ENCODE results near the gene RCC2. TPM values are rescaled to one million over a fixed set of nuclear protein-coding genes. Genes with fewer than 3 reads are reported as not detected.
A peak's percentile ranks its signal among the peaks of the same experiment; 100 is the strongest.

RCC2 gene
- polyA plus RNA-seq, 1 donor (not counting 4 experiments of a cell fraction or from before 2014, with no cell fraction given): 45.2 TPM

DNA sequence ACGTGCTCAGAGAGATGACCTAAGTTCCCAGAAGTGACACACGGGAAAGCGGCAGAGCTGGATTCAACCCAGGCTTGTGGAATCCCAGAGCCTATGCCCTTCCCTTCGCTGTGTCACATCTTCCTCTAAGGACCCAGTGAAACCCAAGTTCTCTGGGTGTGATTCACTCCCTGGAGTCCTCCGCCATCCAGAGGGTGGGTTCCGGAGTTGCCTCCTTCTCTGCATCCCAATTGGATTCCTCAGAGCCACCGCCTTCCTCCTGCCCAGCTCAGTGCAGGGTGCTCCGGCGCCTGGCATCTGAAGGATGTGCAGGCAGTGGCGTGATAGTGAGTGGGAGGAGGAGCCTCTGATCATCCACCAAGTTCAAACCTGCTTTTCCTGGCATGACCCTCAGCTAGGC, 20.7 kb upstream of the RCC2 start:
- peak; percentile 98 for FAIRE-seq
- peak overlapping the region; percentile 90 for H3K27ac ChIP-seq (ENCODE audit: control insufficient read depth, insufficient read depth, low read length)

DNA sequence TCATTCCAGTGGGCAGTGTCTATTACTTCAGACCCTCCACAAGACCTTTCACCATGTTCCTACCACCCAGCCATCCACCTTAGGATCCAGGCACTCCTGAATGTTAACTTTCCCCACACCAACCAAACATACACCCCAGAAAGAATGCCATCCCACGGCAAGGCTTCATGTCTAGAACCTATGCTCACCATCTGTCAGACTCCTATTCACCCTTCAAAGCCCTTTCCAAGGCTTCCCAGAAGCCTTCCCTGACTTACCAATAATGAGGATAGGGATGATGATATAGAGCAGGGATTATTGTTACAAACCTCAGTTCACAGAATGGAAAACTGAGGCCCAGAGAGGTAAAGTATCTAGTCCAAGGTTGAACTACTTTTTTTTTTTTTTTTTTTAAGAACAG, 19.3 kb upstream of the RCC2 start:
- H3K9me1 ChIP-seq (ENCODE audit: control insufficient read depth, extremely low read depth, insufficient read depth, low read length): no peaks in the 10 kb centered on the region
- dilution Hi-C loops (cut with MboI; ENCODE audit: extremely low pct_ligation_motif_present, low sequenced_read_pairs): no loop called here
- no peak overlapping the region for H3K27ac ChIP-seq (ENCODE audit: control insufficient read depth, insufficient read depth, low read length)

More for the DNA sequence above, 20.7 kb upstream of the RCC2 start:
- DNase-seq (ENCODE audit: low read depth, low spot score): peak; percentile 99
- Histone ChIP-seq H3K27me3 (ENCODE audit: control insufficient read depth, extremely low read depth, insufficient read depth, low read length) (no peaks in the 10 kb centered on the region), H3K9me1 (ENCODE audit: control insufficient read depth, extremely low read depth, insufficient read depth, low read length) (no peaks in the 10 kb centered on the region), H3K4me3 (ENCODE audit: control insufficient read depth in 2 of 3, extremely low read depth in 1 of 3, insufficient read depth in 2 of 3, low read depth in 1 of 3, low read length in 3 of 3) (peak overlapping the region in 2 of 3 experiments; percentile 57 to 64), H3K36me3 (ENCODE audit: control insufficient read depth in 2 of 2, extremely low read depth in 1 of 2, insufficient read depth in 2 of 2, low read length in 2 of 2) (no peaks in the 10 kb centered on the region), H3K4me2 (ENCODE audit: control insufficient read depth, extremely low read depth, insufficient read depth, low read depth, low read length) (peak overlapping the region; percentile 95), H3K9ac (ENCODE audit: control insufficient read depth, extremely low read depth, insufficient read depth, low read length) (peak overlapping the region; percentile 74), H3K4me1 (ENCODE audit: control insufficient read depth, extremely low read depth, insufficient read depth, low read length) (peaks cover 5% of the 10 kb centered on the region), H4K20me1 (ENCODE audit: control insufficient read depth, extremely low read depth, insufficient read depth, low read length) (no peaks in the 10 kb centered on the region), H2AFZ (ENCODE audit: control insufficient read depth, low read length) (peak overlapping the region; percentile 83), H3K9me3 (ENCODE audit: control insufficient read depth, low read depth, low read length) (no peaks in the 10 kb centered on the region), H3K79me2 (ENCODE audit: control insufficient read depth, insufficient read depth, low read length) (no peaks in the 10 kb centered on the region)
- TF ChIP-seq, protein P1, sequence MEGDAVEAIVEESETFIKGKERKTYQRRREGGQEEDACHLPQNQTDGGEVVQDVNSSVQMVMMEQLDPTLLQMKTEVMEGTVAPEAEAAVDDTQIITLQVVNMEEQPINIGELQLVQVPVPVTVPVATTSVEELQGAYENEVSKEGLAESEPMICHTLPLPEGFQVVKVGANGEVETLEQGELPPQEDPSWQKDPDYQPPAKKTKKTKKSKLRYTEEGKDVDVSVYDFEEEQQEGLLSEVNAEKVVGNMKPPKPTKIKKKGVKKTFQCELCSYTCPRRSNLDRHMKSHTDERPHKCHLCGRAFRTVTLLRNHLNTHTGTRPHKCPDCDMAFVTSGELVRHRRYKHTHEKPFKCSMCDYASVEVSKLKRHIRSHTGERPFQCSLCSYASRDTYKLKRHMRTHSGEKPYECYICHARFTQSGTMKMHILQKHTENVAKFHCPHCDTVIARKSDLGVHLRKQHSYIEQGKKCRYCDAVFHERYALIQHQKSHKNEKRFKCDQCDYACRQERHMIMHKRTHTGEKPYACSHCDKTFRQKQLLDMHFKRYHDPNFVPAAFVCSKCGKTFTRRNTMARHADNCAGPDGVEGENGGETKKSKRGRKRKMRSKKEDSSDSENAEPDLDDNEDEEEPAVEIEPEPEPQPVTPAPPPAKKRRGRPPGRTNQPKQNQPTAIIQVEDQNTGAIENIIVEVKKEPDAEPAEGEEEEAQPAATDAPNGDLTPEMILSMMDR (optimal IDR thresholded peaks at IDR 0.05 in 1 of 3, IDR thresholded peaks at IDR 0.05 in 1 of 3, conservative IDR thresholded peaks at IDR 0.05 in 1 of 3; ENCODE audit: extremely low read depth in 1 of 3, insufficient read depth in 2 of 3, low read length in 3 of 3): no peak
- TF ChIP-seq EZH2 (IDR thresholded peaks at IDR 0.05; ENCODE audit: low read length): no peak
- dilution Hi-C loops (cut with MboI; ENCODE audit: extremely low pct_ligation_motif_present, low sequenced_read_pairs): no loop called here

More for the DNA sequence above, 19.3 kb upstream of the RCC2 start:
- H3K4me3 ChIP-seq (ENCODE audit: control insufficient read depth in 2 of 3, extremely low read depth in 1 of 3, insufficient read depth in 2 of 3, low read depth in 1 of 3, low read length in 3 of 3): no peak overlapping the region
- H3K9me3 ChIP-seq (ENCODE audit: control insufficient read depth, low read depth, low read length): no peaks in the 10 kb centered on the region
- no peak overlapping the region for H3K9ac ChIP-seq (ENCODE audit: control insufficient read depth, extremely low read depth, insufficient read depth, low read length)
- no peaks in the 10 kb centered on the region for H3K79me2 ChIP-seq (ENCODE audit: control insufficient read depth, insufficient read depth, low read length)
- no peak overlapping the region for H2AFZ ChIP-seq (ENCODE audit: control insufficient read depth, low read length)
- no peaks in the 10 kb centered on the region for H4K20me1 ChIP-seq (ENCODE audit: control insufficient read depth, extremely low read depth, insufficient read depth, low read length)
- TF ChIP-seq, protein P1 (optimal IDR thresholded peaks at IDR 0.05 in 1 of 3, IDR thresholded peaks at IDR 0.05 in 1 of 3, conservative IDR thresholded peaks at IDR 0.05 in 1 of 3; ENCODE audit: extremely low read depth in 1 of 3, insufficient read depth in 2 of 3, low read length in 3 of 3): no peak
- TF ChIP-seq EZH2 (IDR thresholded peaks at IDR 0.05; ENCODE audit: low read length): no peak
- H3K4me2 ChIP-seq (ENCODE audit: control insufficient read depth, extremely low read depth, insufficient read depth, low read depth, low read length): no peak overlapping the region
- DNase-seq (ENCODE audit: low read depth, low spot score) (no peak), FAIRE-seq (no peak)
- H3K36me3 ChIP-seq (ENCODE audit: control insufficient read depth in 2 of 2, extremely low read depth in 1 of 2, insufficient read depth in 2 of 2, low read length in 2 of 2): no peaks in the 10 kb centered on the region
- no peaks in the 10 kb centered on the region for H3K27me3 ChIP-seq (ENCODE audit: control insufficient read depth, extremely low read depth, insufficient read depth, low read length)
- H3K4me1 ChIP-seq (ENCODE audit: control insufficient read depth, extremely low read depth, insufficient read depth, low read length): peaks cover 5% of the 10 kb centered on the region

All from keratinocyte (primary cell).